ENCODE results near the gene PSME2. TPM values are rescaled to one million over a fixed set of nuclear protein-coding genes. Genes with fewer than 3 reads are reported as not detected.

Gene PSME2
- total and polyA plus RNA-seq, 9 of the 15 experiments (the other 6 are each of a cell fraction or from before 2014, with no cell fraction given), result 111 to 579 (median 159) TPM

DNA sequence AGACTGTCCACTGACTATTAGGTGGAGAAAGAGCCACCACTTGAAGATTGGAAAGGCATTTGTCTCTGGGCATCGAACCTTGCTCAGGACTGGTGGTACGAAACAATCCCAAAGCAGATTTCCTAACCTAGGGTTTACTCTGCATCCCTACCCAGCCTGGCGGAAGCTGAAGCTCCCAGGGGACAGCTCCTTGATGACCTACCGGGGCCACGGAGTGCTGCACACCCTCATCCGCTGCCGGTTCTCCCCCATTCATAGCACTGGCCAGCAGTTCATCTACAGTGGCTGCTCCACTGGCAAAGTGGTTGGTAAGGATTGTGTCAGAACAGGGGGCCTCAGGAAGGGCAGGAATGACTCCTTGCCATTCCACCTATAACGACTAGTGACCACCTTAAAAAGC, 25.2 kb downstream of the PSME2 start:
- Histone ChIP-seq H3K4me2 (ENCODE audit: insufficient read depth, low read length) (no peak overlapping the region), H2AFZ (ENCODE audit: low read depth, low read length) (no peak overlapping the region), H4K20me1 (replicated peaks; ENCODE audit: control insufficient read depth, insufficient read depth, low read length) (no peaks in the 10 kb centered on the region), H3K4me3 (no peak overlapping the region), H3K27me3 (ENCODE audit: control insufficient read depth in 2 of 2, insufficient read depth in 2 of 2, low read length in 2 of 2) (no peaks in the 10 kb centered on the region), H3K9ac (ENCODE audit: insufficient read depth in 1 of 2, low read depth in 2 of 2, low read length in 2 of 2) (no peak overlapping the region), H3K79me2 (ENCODE audit: control insufficient read depth, insufficient read depth, low read length) (peaks cover 6% of the 10 kb centered on the region; the same call in 2 of the 3 replicates), H3K27ac (ENCODE audit: extremely low read depth, low read depth, low read length) (no peak overlapping the region), H3K36me3 (ENCODE audit: control insufficient read depth, insufficient read depth, low read length) (peaks cover 63% of the 10 kb centered on the region; the same call in 2 of the 3 replicates), H3K9me1 (ENCODE audit: control insufficient read depth, insufficient read depth, low read length) (no peaks in the 10 kb centered on the region), H3K4me1 (replicated peaks in 1 of 2; ENCODE audit: control insufficient read depth in 2 of 2, insufficient read depth in 2 of 2, low read length in 2 of 2) (peaks cover 12 to 14% of the 10 kb centered on the region in 2 experiments; a peak in 4 of 5 replicates), H3K9me3 (replicated peaks; ENCODE audit: control insufficient read depth, insufficient read depth, low read depth, low read length) (no peaks in the 10 kb centered on the region)
- in situ Hi-C loops (cut with MboI) (no loop called here), intact Hi-C loops (cut with micrococcal nuclease) (no loop called here)
- ATAC-seq (no peak), DNase-seq (ENCODE audit: extremely low read depth in 1 of 4, low spot score in 3 of 4) (no peak), FAIRE-seq (no peak)
- CTCF ChIA-PET (ENCODE audit: low intra/inter-chr PET ratio), result no interaction called here
- BruUV-seq (replicated peaks), result no TSS peak
- WGBS (ENCODE audit: insufficient coverage, low coverage, missing lambda C conversion rate), result 89% methylated on average over 5 of the region's 8 CpGs
- POLR2A ChIA-PET, result interaction anchor here (0.6 to 0.7 kb wide), 2 partner anchors 9 to 231 kb away, joined by 3 read pairs; partner anchors contain the start of gene FITM1
- TF ChIP-seq, protein P1, sequence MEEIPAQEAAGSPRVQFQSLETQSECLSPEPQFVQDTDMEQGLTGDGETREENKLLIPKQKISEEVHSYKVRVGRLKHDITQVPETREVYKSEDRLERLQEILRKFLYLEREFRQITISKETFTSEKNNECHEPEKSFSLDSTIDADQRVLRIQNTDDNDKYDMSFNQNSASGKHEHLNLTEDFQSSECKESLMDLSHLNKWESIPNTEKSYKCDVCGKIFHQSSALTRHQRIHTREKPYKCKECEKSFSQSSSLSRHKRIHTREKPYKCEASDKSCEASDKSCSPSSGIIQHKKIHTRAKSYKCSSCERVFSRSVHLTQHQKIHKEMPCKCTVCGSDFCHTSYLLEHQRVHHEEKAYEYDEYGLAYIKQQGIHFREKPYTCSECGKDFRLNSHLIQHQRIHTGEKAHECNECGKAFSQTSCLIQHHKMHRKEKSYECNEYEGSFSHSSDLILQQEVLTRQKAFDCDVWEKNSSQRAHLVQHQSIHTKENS (CRISPR knock-in tag; IDR thresholded peaks at IDR 0.05), result no peak
- TF ChIP-seq, protein P2, sequence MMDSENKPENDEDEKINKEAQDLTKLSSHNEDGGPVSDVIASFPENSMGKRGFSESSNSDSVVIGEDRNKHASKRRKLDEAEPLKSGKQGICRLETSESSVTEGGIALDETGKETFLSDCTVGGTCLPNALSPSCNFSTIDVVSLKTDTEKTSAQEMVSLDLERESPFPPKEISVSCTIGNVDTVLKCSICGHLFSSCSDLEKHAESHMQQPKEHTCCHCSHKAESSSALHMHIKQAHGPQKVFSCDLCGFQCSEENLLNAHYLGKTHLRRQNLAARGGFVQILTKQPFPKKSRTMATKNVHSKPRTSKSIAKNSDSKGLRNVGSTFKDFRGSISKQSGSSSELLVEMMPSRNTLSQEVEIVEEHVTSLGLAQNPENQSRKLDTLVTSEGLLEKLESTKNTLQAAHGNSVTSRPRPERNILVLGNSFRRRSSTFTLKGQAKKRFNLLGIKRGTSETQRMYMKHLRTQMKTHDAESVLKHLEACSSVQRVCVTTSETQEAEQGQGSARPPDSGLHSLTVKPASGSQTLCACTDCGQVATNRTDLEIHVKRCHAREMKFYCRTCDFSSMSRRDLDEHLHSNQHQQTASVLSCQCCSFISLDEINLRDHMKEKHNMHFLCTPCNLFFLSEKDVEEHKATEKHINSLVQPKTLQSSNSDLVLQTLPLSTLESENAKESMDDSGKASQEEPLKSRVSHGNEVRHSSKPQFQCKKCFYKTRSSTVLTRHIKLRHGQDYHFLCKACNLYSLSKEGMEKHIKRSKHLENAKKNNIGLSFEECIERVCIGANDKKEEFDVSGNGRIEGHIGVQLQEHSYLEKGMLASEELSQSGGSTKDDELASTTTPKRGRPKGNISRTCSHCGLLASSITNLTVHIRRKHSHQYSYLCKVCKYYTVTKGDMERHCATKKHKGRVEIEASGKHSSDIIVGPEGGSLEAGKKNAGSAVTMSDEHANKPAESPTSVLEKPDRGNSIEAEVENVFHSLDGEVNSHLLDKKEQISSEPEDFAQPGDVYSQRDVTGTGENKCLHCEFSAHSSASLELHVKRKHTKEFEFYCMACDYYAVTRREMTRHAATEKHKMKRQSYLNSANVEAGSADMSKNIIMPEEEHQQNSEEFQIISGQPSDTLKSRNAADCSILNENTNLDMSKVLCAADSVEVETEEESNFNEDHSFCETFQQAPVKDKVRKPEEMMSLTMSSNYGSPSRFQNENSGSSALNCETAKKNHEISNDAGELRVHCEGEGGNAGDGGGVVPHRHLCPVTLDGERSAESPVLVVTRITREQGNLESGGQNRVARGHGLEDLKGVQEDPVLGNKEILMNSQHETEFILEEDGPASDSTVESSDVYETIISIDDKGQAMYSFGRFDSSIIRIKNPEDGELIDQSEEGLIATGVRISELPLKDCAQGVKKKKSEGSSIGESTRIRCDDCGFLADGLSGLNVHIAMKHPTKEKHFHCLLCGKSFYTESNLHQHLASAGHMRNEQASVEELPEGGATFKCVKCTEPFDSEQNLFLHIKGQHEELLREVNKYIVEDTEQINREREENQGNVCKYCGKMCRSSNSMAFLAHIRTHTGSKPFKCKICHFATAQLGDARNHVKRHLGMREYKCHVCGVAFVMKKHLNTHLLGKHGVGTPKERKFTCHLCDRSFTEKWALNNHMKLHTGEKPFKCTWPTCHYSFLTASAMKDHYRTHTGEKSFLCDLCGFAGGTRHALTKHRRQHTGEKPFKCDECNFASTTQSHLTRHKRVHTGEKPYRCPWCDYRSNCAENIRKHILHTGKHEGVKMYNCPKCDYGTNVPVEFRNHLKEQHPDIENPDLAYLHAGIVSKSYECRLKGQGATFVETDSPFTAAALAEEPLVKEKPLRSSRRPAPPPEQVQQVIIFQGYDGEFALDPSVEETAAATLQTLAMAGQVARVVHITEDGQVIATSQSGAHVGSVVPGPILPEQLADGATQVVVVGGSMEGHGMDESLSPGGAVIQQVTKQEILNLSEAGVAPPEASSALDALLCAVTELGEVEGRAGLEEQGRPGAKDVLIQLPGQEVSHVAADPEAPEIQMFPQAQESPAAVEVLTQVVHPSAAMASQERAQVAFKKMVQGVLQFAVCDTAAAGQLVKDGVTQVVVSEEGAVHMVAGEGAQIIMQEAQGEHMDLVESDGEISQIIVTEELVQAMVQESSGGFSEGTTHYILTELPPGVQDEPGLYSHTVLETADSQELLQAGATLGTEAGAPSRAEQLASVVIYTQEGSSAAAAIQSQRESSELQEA (IDR thresholded peaks at IDR 0.05; ENCODE audit: low read depth), result no peak
- TF ChIP-seq GATA2 (CRISPR knock-in tag; IDR thresholded peaks at IDR 0.05) (no peak), ZNF589 (CRISPR knock-in tag; IDR thresholded peaks at IDR 0.05; ENCODE audit: low read depth) (no peak), SMAD2 (IDR thresholded peaks at IDR 0.05; ENCODE audit: low read depth, low read length) (no peak), RAD21 (CRISPR knock-in tag; conservative IDR thresholded peaks at IDR 0.05 in 1 of 2, IDR thresholded peaks at IDR 0.05 in 1 of 2) (no peak)
- TF ChIP-seq, protein P3, sequence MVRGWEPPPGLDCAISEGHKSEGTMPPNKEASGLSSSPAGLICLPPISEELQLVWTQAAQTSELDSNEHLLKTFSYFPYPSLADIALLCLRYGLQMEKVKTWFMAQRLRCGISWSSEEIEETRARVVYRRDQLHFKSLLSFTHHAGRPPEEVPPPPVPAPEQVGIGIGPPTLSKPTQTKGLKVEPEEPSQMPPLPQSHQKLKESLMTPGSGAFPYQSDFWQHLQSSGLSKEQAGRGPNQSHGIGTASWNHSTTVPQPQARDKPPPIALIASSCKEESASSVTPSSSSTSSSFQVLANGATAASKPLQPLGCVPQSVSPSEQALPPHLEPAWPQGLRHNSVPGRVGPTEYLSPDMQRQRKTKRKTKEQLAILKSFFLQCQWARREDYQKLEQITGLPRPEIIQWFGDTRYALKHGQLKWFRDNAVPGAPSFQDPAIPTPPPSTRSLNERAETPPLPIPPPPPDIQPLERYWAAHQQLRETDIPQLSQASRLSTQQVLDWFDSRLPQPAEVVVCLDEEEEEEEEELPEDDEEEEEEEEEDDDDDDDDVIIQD (CRISPR knock-in tag; IDR thresholded peaks at IDR 0.05), result no peak

Measured in K562 (cell line).